ENCODE measurements around the gene N4BP2. TPM values are rescaled to one million over a fixed set of nuclear protein-coding genes. Genes with fewer than 3 reads are reported as not detected.

N4BP2 gene
- total and polyA plus RNA-seq, 2 of the 8 experiments (the other 6 are each of a cell fraction or from before 2014, with no cell fraction given): 4.4 to 44.7 TPM

DNA sequence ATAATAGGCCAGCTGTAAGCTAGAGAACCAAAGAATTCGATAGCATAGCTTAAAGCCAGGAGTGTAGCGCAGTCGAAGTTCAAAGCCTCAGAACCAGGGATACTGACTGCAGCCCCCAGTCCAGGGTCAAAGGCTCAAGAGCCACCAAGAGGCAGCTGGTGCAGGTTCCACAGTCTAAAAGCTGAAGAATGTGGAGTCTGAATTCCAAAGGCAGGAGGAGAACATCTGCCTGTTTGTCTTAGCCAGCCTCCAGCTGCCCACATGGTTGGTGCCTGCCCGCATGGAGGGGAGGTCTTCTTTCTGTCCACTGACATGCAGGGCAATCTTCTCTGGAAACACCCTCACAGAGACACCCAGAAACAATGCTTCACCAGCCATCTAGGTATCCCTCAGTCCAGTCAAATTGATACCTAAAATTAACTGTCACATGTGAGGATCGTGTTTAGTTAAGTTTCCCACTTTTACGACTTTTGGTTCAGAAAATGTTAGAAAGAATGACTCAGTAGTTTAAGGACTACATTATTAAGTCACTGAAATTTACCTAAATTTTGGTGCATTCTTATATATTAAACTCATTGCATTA is 87.4 kb downstream of the N4BP2 start:
- Histone ChIP-seq H3K23me2 (ENCODE audit: low read depth, low read length) (no peaks in the 10 kb centered on the region), H3K27me3 (replicated peaks in 1 of 4; ENCODE audit: control insufficient read depth in 3 of 4, extremely low read depth in 1 of 4, insufficient read depth in 3 of 4, low read length in 3 of 4) (no peaks in the 10 kb centered on the region), H4K20me1 (replicated peaks in 1 of 2; ENCODE audit: control insufficient read depth in 1 of 2, insufficient read depth in 2 of 2, low read length in 2 of 2) (no peaks in the 10 kb centered on the region), H4K91ac (replicated peaks; ENCODE audit: insufficient read length, low read length) (no peak overlapping the region), H3K4me1 (replicated peaks in 1 of 4; ENCODE audit: control insufficient read depth in 3 of 4, insufficient read depth in 4 of 4, low read length in 3 of 4) (no peaks in the 10 kb centered on the region), H4K5ac (ENCODE audit: insufficient read length, low read depth, low read length) (no peak overlapping the region), H3K23ac (ENCODE audit: insufficient read length) (no peak overlapping the region), H3K4me3 (ENCODE audit: extremely low read depth in 1 of 4, insufficient read depth in 2 of 4, low read depth in 3 of 4, low read length in 4 of 4) (no peak overlapping the region), H3K4me2 (ENCODE audit: insufficient read depth in 1 of 2, low read depth in 2 of 2, low read length in 2 of 2) (no peak overlapping the region), H3K14ac (ENCODE audit: insufficient read length) (no peak overlapping the region), H2BK12ac (ENCODE audit: low read depth, low read length) (no peak overlapping the region), H3K36me3 (ENCODE audit: control insufficient read depth in 2 of 4, insufficient read depth in 4 of 4, low read length in 3 of 4) (peaks cover 5 to 53% (median 22%) of the 10 kb centered on the region in 4 experiments; a peak in 7 of 8 replicates), H3K9me3 (ENCODE audit: insufficient read depth in 2 of 2, low read depth in 1 of 2, low read length in 1 of 2) (peaks cover 5 to 14% of the 10 kb centered on the region in 2 experiments; a peak in 3 of 4 replicates), H3K79me1 (ENCODE audit: low read depth, low read length) (no peaks in the 10 kb centered on the region), H3K79me2 (ENCODE audit: control insufficient read depth in 1 of 2, insufficient read depth in 2 of 2, low read length in 2 of 2) (no peaks in the 10 kb centered on the region; a peak in 1 of 4 replicates), H2BK5ac (ENCODE audit: low read depth, low read length) (no peak overlapping the region), H2BK20ac (ENCODE audit: low read length) (no peak overlapping the region), H2AFZ (ENCODE audit: low read length) (no peak overlapping the region), H2BK15ac (ENCODE audit: low read length) (no peak overlapping the region), H2BK120ac (replicated peaks; ENCODE audit: low read depth, low read length) (no peak overlapping the region), H2AK5ac (ENCODE audit: low read depth, low read length) (no peak overlapping the region), H3K18ac (ENCODE audit: extremely low read depth, low read length) (no peak overlapping the region), H3K4ac (replicated peaks; ENCODE audit: insufficient read length, low read depth, low read length) (no peak overlapping the region), H3K27ac (ENCODE audit: low read depth, low read length) (no peak overlapping the region), H4K8ac (ENCODE audit: extremely low read depth, insufficient read depth, low read length) (no peak overlapping the region), H3K56ac (replicated peaks; ENCODE audit: insufficient read length, low read depth, low read length) (no peak overlapping the region), H3K9ac (replicated peaks in 1 of 4; ENCODE audit: extremely low read depth in 1 of 4, low read depth in 3 of 4, low read length in 3 of 4) (no peak overlapping the region)
- DNase-seq (ENCODE audit: low read depth in 1 of 2, low spot score in 2 of 2): no peak
- FAIRE-seq: no peak
- 88% methylated on average over 6 of the region's 6 CpGs; no CpG with 5 or more reads in 1 of the 2 experiments for WGBS, 2 experiments (ENCODE audit: extremely low coverage in 1 of 2, insufficient coverage in 1 of 2, insufficient read length in 1 of 2, insufficient replicate concordance in 2 of 2, low coverage in 1 of 2, low lambda C conversion rate in 2 of 2, missing lambda C conversion rate in 1 of 2)
- POLR2A ChIA-PET (ENCODE audit: partially characterized antibody): no interaction called here
- CTCF ChIA-PET (ENCODE audit: partially characterized antibody): interaction anchor here (1.0 to 1.2 kb wide), 2 partner anchors 173 to 181 kb away, joined by 5 to 6 read pairs; no protein-coding TSS in a partner anchor
- TF ChIP-seq CBX8 (IDR thresholded peaks at IDR 0.05; ENCODE audit: borderline replicate concordance, low read depth, low read length) (no peak), SP4 (IDR thresholded peaks at IDR 0.05; ENCODE audit: low read length) (no peak), JUN (IDR thresholded peaks at IDR 0.05; ENCODE audit: low read depth, low read length) (no peak), HDAC6 (IDR thresholded peaks at IDR 0.05; ENCODE audit: low read depth, low read length) (no peak), POLR2A (IDR thresholded peaks at IDR 0.05; ENCODE audit: control extremely low read depth in 1 of 2, low read depth in 2 of 2, low read length in 2 of 2) (no peak), POU5F1 (IDR thresholded peaks at IDR 0.05; ENCODE audit: low read depth, low read length) (no peak), RFX5 (IDR thresholded peaks at IDR 0.05; ENCODE audit: borderline replicate concordance, low read depth, low read length) (no peak), KDM5A (IDR thresholded peaks at IDR 0.05; ENCODE audit: low read length) (no peak), RBBP5 (IDR thresholded peaks at IDR 0.05; ENCODE audit: borderline replicate concordance, low read depth, low read length) (no peak), POLR2AphosphoS5 (IDR thresholded peaks at IDR 0.05; ENCODE audit: low read depth, low read length) (no peak), PHF8 (conservative IDR thresholded peaks at IDR 0.05; ENCODE audit: low read depth, low read length) (no peak), SRF (IDR thresholded peaks at IDR 0.05; ENCODE audit: low read depth, low read length) (no peak), RAD21 (IDR thresholded peaks at IDR 0.05 in 1 of 2, conservative IDR thresholded peaks at IDR 0.05 in 1 of 2; ENCODE audit: low read depth in 2 of 2, low read length in 2 of 2) (no peak), KDM4A (IDR thresholded peaks at IDR 0.05; ENCODE audit: low read depth, low read length, severe bottlenecking) (no peak), SIX5 (IDR thresholded peaks at IDR 0.05; ENCODE audit: low read depth, low read length) (no peak)
